Activated CD4-positive, alpha-beta memory T cell treated with anti-CD3 and anti-CD28 coated beads for 36 hours (primary cell): ENCODE measurements around the gene SLC5A10. TPM values are rescaled to one million over a fixed set of nuclear protein-coding genes. Genes with fewer than 3 reads are reported as not detected.

Source experiments
- CTCF ChIA-PET: fragments of 350-600 bp; sonication (Branson Sonifier 250); formaldehyde crosslinking; loops from one replicate; lab custom pipeline; 2021; ENCODE audit warnings: antibody characterized with exemption, inconsistent platforms; lab: Charles Lee
- POLR2A ChIA-PET: fragments of 350-600 bp; sonication (Branson Sonifier 250); formaldehyde crosslinking; loops from one replicate; lab custom pipeline; 2021; ENCODE audit warnings: antibody characterized with exemption; lab: Charles Lee
- DNase-seq: peaks from one replicate; pipeline ENCODE4 v3.0.0-alpha.2; 2020
- H3K27ac Mint-ChIP-seq: one replicate; pipeline ENCODE4 v1.8.0; 2021; ENCODE audit warnings: mixed read lengths
- H3K27me3 Mint-ChIP-seq: one replicate; pipeline ENCODE4 v1.8.0; 2021; ENCODE audit warnings: mixed read lengths
- H3K36me3 Mint-ChIP-seq: one replicate; pipeline ENCODE4 v1.8.0; 2021; ENCODE audit warnings: mixed read lengths
- H3K4me1 Mint-ChIP-seq: one replicate; pipeline ENCODE4 v1.8.0; 2021; ENCODE audit warnings: low read depth, mixed read lengths
- H3K4me3 Mint-ChIP-seq: one replicate; pipeline ENCODE4 v1.8.0; 2021; ENCODE audit warnings: mild to moderate bottlenecking, mixed read lengths
- H3K9me3 Mint-ChIP-seq: one replicate; pipeline ENCODE4 v1.8.0; 2021; ENCODE audit warnings: mixed read lengths
- intact Hi-C: fragments of 100-400 bp; cut with micrococcal nuclease; formaldehyde crosslinking; loops from one replicate; pipeline ENCODE4 v1.15.1; 2023
- total RNA-seq, 2 experiments: library from RNA; stranded (reverse); gene quantifications; one replicate each; pipeline ENCODE4 v1.2.3, GENCODE V29; 2021

The SLC5A10 gene
- total RNA-seq, 2 experiments from 2014 or later = not detected

DNA sequence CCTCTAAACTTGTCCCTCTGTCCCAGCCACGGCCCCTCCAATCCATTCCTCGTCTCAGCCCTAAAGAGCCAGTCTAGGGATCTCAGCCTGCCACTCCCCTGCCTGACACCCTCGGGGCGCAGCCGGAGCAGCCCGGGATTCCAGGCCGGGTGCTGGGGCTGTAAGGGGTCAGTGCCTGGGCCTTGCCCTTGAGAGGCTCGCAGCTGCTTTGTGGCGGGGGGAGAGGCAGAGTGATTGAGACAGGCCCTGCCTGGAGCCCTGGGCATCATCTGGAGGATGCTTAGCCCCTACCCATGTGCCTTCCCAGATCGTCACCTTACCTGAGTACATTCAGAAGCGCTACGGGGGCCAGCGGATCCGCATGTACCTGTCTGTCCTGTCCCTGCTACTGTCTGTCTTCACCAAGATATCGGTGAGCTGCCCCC lies 8.3 kb downstream of the SLC5A10 start:
- no peaks in the 10 kb centered on the region for H3K27me3 Mint-ChIP-seq
- POLR2A ChIA-PET = no interaction called here

DNA sequence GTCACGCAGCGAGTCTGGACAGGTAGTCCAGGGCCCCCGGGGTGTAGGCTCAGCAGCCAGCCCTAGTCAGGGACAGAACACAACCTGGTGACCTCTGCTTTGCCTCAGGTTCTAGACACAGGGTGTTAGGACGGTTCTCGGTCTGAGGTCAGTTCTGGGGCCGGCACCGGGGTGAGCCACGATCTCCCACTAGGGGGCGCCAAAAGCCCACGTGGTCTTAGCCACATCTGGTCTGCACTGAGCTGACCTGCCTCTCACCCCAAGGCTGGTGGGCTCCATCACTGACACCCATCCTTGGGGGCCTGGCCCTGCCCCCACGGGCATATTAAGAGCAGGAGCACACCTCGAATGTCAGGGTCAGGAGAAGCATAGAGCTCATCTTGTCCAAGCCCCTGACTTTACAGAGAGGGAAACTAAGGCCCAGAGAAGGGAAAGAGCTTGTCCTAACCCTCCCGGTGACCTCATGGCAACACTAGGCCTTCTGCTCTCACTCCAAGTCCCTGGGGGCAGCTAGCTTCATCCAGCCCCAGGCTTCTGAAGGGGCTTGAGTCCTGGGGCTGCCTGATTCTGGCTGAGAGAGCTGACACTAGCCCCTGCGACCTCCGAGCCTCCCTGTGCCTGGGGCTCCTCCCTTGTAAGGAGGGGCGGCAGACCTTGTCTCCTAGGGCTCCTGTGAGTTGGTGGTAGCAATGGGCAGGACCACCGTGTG lies 9.0 kb downstream of the SLC5A10 start:
- POLR2A ChIA-PET = interaction anchor here (0.8 to 0.9 kb wide), 2 partner anchors 41 to 44 kb away, joined by 3 read pairs; partner anchors contain the start of gene FAM83G
- H3K36me3 Mint-ChIP-seq = no peaks in the 10 kb centered on the region

More for the DNA sequence above, 8.3 kb downstream of the SLC5A10 start:
- no peak for DNase-seq
- H3K4me3 Mint-ChIP-seq = no peak overlapping the region
- intact Hi-C loops = loop anchor here (2.0 kb wide), 1 partner anchor 45 kb away; the partner anchor contains the start of gene FAM83G
- H3K9me3 Mint-ChIP-seq = no peaks in the 10 kb centered on the region
- CTCF ChIA-PET = interaction anchor here (0.6 to 4.3 kb wide), 16 partner anchors 10 to 334 kb away, joined by 3 to 32 read pairs (median 7); partner anchors contain the start of gene FAM83G
- no peaks in the 10 kb centered on the region for H3K36me3 Mint-ChIP-seq
- H3K27ac Mint-ChIP-seq = no peak overlapping the region
- peaks cover 29% of the 10 kb centered on the region for H3K4me1 Mint-ChIP-seq

DNA sequence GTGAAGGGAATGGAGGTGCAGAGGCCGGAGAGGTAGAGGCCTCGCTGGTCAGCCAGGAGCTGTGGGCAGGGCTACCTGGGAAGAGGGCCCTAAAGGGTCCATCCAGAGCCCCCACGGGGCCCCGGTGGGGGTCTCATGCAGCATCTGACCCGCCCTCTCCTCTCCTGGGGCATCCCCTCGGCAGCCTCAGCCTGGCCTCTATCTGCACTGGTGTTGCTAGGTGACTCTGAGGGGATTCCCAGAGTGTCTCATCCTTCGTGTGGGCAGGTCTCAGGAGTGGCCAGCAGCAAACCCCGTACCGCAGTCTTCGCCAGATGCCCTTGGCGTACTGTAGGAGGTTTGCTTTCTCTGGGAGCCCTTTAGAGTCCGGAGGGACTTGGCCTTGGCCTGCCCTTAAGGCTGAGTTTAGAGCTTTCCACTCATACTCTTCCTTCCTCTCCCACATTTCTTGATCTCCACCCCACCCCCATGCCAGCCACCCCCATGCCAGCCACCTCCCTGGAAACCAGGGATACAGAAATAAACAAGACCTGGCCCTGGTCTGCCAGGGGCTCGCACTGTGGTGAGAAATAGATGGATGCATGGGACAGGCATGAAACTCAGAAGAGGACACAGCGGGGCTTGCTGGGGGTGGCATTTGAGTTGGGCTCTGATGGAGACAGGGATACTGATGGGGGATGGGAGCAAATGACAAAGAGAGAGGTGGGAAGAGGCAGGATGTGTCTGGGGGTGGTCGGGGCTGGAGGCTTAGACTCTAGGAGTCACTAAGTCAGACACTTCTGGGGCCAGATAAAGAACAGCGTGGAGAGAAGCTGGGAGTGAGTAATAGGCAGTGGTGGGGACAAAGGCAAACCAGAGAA lies 9.9 kb downstream of the SLC5A10 start:
- Mint-ChIP-seq H3K9me3 (no peaks in the 10 kb centered on the region), H3K4me1 (peaks cover 23% of the 10 kb centered on the region), H3K27ac (no peak overlapping the region), H3K36me3 (no peaks in the 10 kb centered on the region), H3K4me3 (no peak overlapping the region), H3K27me3 (no peaks in the 10 kb centered on the region)
- DNase-seq = peak; percentile 64
- intact Hi-C loops = loop anchor here (2.0 kb wide), 1 partner anchor 43 kb away; the partner anchor contains the start of gene FAM83G
- ChIA-PET POLR2A (interaction anchor here (0.6 to 0.9 kb wide), 3 partner anchors 41 to 107 kb away, joined by 3 to 4 read pairs (median 3); partner anchors contain the start of gene FAM83G), CTCF (interaction anchor here (0.7 to 4.3 kb wide), 31 partner anchors 8 to 336 kb away, joined by 3 to 32 read pairs (median 5); partner anchors contain the start of genes FAM83G and SLC5A10)

More for the DNA sequence above, 9.0 kb downstream of the SLC5A10 start:
- Mint-ChIP-seq H3K27ac (no peak overlapping the region), H3K9me3 (no peaks in the 10 kb centered on the region), H3K27me3 (no peaks in the 10 kb centered on the region), H3K4me3 (no peak overlapping the region), H3K4me1 (peaks cover 23% of the 10 kb centered on the region)
- peak; percentile 89 for DNase-seq
- CTCF ChIA-PET = interaction anchor here (0.7 to 4.3 kb wide), 35 partner anchors 9 to 335 kb away, joined by 3 to 32 read pairs (median 4); partner anchors contain the start of genes FAM83G and SLC5A10
- intact Hi-C loops = loop anchor here (2.0 kb wide), 1 partner anchor 44 kb away; the partner anchor contains the start of gene FAM83G

DNA sequence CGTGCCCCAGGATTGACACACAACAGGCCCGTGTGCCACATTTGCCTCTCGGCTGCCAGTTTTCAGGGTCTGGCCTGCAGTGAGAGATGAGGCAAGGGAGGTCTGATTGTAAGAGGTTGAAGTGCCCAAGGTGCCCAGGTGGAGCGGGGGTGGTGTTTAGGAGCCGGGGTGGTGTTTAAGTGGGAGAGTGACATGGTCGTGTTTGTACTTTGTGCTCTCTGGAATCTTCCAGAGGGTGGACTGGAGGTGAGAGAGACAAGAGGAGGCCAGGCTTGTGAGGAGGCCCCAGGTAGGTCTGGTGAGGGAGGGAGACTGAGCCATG lies 10.5 kb downstream of the SLC5A10 start:
- CTCF ChIA-PET = interaction anchor here (1.1 to 4.3 kb wide), 3 partner anchors 41 to 146 kb away, joined by 3 to 32 read pairs (median 7); partner anchors contain the start of gene FAM83G

DNA sequence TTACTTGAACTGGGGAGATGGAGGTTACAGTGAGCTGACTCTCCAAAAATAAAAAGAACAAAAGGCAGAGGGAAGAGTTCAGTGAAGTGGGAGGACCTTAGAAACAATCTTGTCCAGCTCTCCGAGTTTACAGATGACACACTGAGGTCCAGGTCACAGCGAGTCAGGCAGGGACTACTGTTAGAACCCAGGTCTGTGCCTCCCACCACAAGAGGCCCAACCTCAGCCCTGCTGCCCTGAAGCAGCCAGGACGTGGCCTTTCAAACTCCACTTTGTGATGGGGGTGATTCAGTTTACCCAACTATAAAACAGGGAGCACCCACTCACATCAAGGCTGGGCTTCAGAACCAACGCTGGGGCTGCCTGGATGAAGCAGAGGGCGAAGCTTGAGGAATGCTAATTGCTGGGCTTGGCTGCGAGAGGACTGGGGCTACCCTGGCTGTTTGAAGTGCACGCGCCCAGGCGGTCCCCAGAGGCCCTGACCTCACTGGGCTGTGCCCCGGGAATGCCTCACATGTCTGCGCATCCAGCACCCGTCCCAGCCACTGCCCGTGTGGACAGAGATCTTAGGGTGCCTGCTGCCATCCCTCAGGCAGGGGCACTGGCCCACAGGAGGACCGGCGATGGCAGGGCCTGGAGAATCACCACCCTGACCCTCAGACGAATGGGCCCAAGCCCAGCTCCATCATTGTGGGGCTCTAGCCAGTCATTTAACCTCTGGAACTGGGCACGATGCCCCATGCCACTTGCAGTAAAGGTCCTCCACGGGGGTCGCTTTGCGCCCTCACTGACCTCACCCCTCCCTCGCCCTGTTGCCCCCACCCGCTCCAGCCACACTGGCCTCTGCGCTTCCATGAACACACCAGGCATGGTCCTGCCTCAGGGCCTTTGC lies 11.4 kb downstream of the SLC5A10 start:
- Mint-ChIP-seq H3K4me3 (no peak overlapping the region), H3K36me3 (no peaks in the 10 kb centered on the region), H3K9me3 (no peaks in the 10 kb centered on the region), H3K27ac (no peak overlapping the region), H3K27me3 (no peaks in the 10 kb centered on the region), H3K4me1 (peaks cover 21% of the 10 kb centered on the region)
- CTCF ChIA-PET = interaction anchor here (1.1 to 4.3 kb wide), 2 partner anchors 40 to 81 kb away, joined by 3 to 32 read pairs; partner anchors contain the start of gene FAM83G
- intact Hi-C loops = no loop called here
- POLR2A ChIA-PET = no interaction called here
- peak; percentile 32 for DNase-seq

More for the DNA sequence above, 10.5 kb downstream of the SLC5A10 start:
- H3K4me3 Mint-ChIP-seq = no peak overlapping the region
- intact Hi-C loops = no loop called here
- H3K36me3 Mint-ChIP-seq = no peaks in the 10 kb centered on the region
- POLR2A ChIA-PET = interaction anchor here (0.6 kb wide), 1 partner anchor 107 kb away, joined by 4 read pairs; no protein-coding TSS in a partner anchor
- no peak for DNase-seq
- no peaks in the 10 kb centered on the region for H3K9me3 Mint-ChIP-seq
- no peaks in the 10 kb centered on the region for H3K27me3 Mint-ChIP-seq
- H3K4me1 Mint-ChIP-seq = peaks cover 21% of the 10 kb centered on the region
- no peak overlapping the region for H3K27ac Mint-ChIP-seq

DNA sequence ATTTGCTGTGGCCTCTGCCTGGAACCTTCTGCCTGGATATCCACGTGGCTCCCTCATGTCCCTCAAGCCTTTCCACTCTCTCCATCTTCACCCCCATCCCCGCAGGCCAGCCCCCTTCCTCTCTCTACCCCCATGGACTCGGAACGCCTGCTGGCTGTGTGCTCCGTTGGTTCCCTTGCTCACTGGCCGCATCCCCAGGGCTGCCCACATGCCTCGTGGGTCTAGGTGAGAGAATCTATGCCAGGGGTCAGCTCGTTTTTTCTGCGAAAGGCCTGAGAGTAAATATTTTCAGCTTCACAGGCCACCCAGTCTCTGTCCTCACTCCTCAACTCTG lies 12.0 kb downstream of the SLC5A10 start:
- ChIA-PET POLR2A (no interaction called here), CTCF (no interaction called here)
- Mint-ChIP-seq H3K36me3 (no peaks in the 10 kb centered on the region), H3K4me3 (no peak overlapping the region), H3K27ac (no peak overlapping the region), H3K9me3 (no peaks in the 10 kb centered on the region), H3K4me1 (peaks cover 21% of the 10 kb centered on the region), H3K27me3 (no peaks in the 10 kb centered on the region)
- no peak for DNase-seq
- intact Hi-C loops = no loop called here

DNA sequence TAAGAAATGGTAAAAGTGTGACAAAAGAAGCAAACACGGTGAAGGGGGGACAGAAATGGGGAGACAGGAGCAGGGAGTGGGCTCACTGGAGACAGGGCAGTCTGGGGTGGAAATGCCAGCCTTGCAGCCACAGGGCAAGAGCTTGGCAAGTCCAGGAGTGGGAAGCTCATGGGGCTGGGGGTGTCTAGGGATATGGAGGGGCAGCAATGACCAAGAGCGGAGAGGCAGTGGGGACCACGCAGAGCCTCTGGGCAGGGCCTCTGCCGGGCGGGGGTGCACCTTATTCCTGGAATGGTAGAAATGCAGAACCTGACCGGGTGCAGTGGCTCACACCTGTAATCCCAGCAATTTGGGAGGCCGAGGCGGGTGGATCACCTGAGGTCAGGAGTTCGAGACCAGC lies 12.6 kb downstream of the SLC5A10 start:
- no peak for DNase-seq
- Mint-ChIP-seq H3K27ac (no peak overlapping the region), H3K9me3 (no peaks in the 10 kb centered on the region), H3K4me3 (no peak overlapping the region), H3K36me3 (no peaks in the 10 kb centered on the region), H3K4me1 (peaks cover 21% of the 10 kb centered on the region), H3K27me3 (no peaks in the 10 kb centered on the region)
- intact Hi-C loops = no loop called here
- ChIA-PET POLR2A (no interaction called here), CTCF (no interaction called here)

DNA sequence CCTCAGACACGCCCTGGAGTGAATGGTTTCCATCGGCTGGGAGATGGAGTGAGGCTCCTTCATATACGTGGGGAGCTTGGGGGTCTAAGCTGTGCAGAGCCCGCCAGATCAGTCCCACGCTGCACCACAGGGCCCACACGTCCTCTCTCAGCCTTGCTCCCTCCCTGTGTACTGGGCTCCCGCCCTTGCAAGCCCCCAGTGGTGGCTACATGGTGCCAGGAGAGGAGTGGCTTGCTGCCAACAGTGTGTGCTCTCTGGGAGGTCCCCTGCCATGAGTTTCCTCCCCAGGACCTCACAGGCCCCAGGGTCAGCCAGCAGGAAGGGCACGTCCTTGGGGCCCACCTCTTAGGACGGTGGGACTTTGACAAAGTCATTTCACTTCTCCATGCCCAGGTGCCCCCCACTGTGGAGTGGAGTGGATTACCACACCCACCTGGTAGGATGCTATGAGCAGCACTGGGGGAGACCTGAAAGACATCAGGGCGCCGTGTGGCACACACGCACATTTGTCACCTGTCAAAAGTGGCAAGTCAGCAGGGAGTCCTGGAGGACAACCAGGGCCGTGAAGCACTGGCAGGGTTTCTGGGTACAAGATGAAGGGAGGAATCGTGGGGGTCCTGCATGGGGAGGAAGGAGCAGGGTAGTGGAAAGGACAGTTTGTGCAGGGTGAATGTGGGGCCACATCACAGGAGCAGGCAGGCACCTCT lies 13.7 kb downstream of the SLC5A10 start:
- Mint-ChIP-seq H3K9me3 (no peaks in the 10 kb centered on the region), H3K4me3 (no peak overlapping the region), H3K36me3 (peaks cover 6% of the 10 kb centered on the region), H3K27me3 (no peaks in the 10 kb centered on the region), H3K4me1 (peaks cover 20% of the 10 kb centered on the region), H3K27ac (no peak overlapping the region)
- intact Hi-C loops = no loop called here
- POLR2A ChIA-PET = no interaction called here
- DNase-seq = no peak
- CTCF ChIA-PET = no interaction called here

DNA sequence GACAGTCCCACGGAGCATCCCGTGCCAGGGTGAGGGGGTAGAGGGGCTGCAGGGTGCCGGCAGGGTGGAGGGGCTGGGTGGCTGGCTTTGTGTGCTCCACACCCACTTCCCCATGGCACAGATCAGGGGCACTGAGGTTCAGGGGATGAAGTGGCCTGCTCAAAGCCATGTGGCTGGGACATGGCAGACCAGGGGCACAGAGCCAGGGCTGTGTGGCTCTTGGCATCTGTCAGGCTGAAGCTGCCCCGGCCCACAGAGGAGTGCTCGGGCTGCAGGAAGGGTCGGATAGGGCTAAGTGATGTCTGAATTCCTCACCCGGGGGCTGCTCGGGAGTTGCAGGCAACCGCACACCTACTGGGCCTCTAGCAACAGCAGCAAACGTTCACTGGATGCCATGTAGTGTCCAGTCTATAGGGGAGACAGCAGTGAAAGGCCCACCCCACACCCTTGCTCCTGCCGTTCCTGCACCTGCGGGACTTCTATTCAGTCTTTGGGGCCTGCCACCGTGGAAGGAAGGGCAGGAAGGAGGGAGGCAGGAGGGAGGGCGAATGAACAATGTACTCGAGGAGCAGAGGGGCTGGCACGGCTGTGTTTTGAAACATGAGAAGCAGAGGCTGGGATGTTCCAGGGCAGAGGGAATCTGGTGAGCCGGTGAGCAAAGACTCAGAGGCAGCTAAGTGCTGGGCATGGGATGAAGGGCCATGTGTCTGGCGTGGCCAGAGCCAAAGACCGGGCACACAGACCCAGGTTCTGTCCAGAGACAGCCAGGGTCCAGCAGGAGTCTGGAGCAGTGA lies 15.1 kb downstream of the SLC5A10 start:
- Mint-ChIP-seq H3K4me1 (peaks cover 8% of the 10 kb centered on the region), H3K27me3 (no peaks in the 10 kb centered on the region), H3K9me3 (no peaks in the 10 kb centered on the region), H3K36me3 (peaks cover 6% of the 10 kb centered on the region), H3K4me3 (no peak overlapping the region), H3K27ac (no peak overlapping the region)
- no peak for DNase-seq
- POLR2A ChIA-PET = no interaction called here
- CTCF ChIA-PET = no interaction called here
- intact Hi-C loops = no loop called here

DNA sequence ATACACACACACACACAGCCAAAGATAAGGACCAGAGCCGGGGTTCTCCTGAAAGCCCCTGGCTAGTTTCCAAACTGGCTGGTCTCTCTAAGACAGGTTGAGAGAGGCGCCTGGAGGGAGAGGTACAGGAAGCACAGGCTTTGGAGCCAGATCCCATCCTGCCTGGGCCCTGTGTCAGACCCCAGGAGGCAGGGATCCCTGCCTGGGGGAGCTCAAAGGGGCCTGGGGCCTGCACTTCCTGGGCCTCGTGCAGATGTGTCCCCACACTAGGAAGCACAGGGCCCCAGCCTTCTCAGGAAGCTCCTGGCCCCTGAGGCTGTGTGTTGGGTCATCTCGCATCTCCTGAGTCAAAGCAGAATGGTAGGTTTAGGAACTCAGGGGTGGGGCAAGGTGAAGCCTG lies 16.0 kb downstream of the SLC5A10 start:
- POLR2A ChIA-PET = no interaction called here
- no peak overlapping the region for H3K4me3 Mint-ChIP-seq

More for the DNA sequence above, 16.0 kb downstream of the SLC5A10 start:
- CTCF ChIA-PET = no interaction called here
- Mint-ChIP-seq H3K27ac (no peak overlapping the region), H3K4me1 (peaks cover 3% of the 10 kb centered on the region), H3K36me3 (peaks cover 6% of the 10 kb centered on the region), H3K9me3 (no peaks in the 10 kb centered on the region), H3K27me3 (no peaks in the 10 kb centered on the region)
- no peak for DNase-seq
- intact Hi-C loops = no loop called here
